ENCODE measurements around the gene SLC13A5. TPM values are rescaled to one million over a fixed set of nuclear protein-coding genes. Genes with fewer than 3 reads are reported as not detected.
A peak's percentile ranks its signal among the peaks of the same experiment; 100 is the strongest.
"Not testable (repeated sequence)": the region's sequence is repeated elsewhere in the genome, so short reads cannot be mapped to it uniquely, and the experiment has no call there.

SLC13A5 gene
- total RNA-seq, 1 donor, result not detected

DNA sequence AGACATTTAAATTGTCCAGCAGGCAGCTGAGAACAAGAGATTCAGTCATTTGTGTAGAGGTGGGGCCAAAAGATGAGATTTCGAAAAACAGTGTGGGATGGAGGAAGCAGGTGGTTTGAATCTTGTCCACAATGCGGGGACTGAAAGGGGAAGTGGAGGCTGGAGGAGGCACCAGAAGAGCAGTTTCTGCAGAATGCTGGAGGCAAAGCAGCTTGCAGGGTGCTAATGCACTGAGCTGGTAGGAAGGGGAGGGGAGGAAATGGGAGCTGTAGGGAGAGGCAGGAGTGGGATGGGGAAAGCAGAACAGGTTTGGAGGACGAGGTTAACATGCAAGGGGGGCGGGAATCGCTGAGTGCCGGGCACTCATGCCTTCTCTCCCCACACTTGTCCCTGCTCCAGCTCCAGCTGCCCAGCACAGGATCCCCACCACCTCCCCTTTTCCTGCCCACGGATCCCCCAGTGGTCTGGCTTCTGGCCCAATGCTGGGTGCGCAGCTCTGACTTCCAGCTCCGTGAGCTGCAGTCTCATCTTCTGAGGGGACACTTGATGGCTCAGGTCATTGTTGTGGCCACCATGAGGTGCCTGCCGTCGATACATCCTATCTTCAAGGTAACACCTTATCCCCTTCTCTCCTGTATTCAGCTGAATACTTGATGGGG lies 52.2 kb downstream of the SLC13A5 start:
- no peak for DNase-seq (ENCODE audit: low read depth)
- no peak overlapping the region for H3K4me3 ChIP-seq (ENCODE audit: low read depth, low read length)
- TF ChIP-seq, protein P1, sequence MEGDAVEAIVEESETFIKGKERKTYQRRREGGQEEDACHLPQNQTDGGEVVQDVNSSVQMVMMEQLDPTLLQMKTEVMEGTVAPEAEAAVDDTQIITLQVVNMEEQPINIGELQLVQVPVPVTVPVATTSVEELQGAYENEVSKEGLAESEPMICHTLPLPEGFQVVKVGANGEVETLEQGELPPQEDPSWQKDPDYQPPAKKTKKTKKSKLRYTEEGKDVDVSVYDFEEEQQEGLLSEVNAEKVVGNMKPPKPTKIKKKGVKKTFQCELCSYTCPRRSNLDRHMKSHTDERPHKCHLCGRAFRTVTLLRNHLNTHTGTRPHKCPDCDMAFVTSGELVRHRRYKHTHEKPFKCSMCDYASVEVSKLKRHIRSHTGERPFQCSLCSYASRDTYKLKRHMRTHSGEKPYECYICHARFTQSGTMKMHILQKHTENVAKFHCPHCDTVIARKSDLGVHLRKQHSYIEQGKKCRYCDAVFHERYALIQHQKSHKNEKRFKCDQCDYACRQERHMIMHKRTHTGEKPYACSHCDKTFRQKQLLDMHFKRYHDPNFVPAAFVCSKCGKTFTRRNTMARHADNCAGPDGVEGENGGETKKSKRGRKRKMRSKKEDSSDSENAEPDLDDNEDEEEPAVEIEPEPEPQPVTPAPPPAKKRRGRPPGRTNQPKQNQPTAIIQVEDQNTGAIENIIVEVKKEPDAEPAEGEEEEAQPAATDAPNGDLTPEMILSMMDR (IDR thresholded peaks at IDR 0.05; ENCODE audit: insufficient read depth, low read depth, low read length), result no peak

DNA sequence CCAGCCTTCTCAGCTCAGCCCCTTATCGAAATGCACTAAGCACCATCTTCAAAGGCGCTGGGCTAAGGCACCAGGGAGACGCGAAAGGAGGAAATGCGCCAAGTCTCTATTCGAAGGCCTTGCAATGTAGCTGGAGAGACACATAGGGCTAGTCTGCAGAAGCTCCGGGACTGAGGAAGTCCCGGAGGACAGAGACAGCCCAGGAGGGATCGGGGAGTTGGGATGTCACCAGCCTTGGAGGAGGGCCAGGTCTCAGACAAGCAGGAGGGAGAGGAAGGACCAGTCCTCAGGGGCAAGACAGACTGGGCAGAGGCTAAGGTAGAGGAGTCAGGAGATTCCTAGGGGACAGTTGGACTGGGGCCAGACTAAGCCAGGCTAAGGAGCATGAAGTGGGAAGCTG lies 53.1 kb downstream of the SLC13A5 start:
- DNase-seq (ENCODE audit: low read depth), result no peak
- TF ChIP-seq, protein P1 (IDR thresholded peaks at IDR 0.05; ENCODE audit: insufficient read depth, low read depth, low read length), result no peak

DNA sequence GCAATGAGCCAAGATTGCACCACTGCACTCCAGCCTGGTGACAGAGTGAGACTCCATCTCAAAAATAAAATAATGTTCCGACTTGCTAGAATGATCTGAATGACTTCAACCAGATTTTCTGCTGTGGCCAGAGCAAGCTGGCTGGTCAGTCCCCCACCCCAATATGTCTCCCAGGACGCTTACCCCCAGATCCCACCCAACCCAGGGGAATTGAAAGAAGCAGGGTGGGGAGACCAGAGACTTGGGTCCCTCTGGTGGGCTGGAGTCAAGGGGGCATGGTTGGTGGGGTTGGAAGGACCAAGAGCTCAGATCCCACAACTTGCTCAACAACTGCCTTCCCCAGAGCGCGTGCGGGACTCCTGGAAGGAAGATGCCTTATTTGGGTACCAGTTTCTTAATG lies 54.8 kb downstream of the SLC13A5 start:
- not testable (repeated sequence) for H3K4me3 ChIP-seq (ENCODE audit: low read depth, low read length); DNase-seq (ENCODE audit: low read depth)

More for the DNA sequence above, 53.1 kb downstream of the SLC13A5 start:
- H3K4me3 ChIP-seq (ENCODE audit: low read depth, low read length), result no peak overlapping the region

DNA sequence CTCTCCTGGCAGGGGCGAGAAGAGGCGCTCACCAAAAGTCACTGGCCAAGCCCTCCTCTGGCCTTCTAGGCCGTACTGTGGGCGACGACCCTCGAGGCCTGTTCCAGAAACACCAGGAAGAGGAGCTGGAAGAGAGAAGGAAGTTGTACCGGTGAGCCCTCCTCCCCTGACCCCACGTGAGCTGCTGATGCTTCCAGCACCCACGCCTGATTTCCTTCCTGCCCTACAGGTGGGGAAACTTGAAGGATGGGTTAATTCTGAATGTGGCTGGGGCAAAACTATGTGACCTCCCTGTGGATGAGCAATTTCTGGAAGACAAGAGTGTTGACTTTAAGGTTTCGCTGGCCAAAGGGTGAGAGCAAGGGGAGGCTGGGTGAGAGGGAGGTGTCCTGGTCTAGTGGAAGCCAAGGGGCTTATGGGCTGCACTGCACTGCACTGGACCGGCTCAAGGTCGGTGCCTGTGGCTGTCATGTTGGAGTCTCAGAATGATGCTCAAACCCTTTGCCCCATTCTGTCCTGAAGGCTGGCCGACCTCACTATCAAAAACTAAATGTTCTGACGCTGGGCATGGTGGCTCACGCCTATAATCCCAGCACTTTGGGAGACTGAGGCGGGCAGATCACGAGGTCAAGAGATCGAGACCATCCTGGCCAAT lies 55.4 kb downstream of the SLC13A5 start:
- no peak for DNase-seq (ENCODE audit: low read depth)
- no peak overlapping the region for H3K4me3 ChIP-seq (ENCODE audit: low read depth, low read length)
- TF ChIP-seq, protein P1 (IDR thresholded peaks at IDR 0.05; ENCODE audit: insufficient read depth, low read depth, low read length), result no peak

DNA sequence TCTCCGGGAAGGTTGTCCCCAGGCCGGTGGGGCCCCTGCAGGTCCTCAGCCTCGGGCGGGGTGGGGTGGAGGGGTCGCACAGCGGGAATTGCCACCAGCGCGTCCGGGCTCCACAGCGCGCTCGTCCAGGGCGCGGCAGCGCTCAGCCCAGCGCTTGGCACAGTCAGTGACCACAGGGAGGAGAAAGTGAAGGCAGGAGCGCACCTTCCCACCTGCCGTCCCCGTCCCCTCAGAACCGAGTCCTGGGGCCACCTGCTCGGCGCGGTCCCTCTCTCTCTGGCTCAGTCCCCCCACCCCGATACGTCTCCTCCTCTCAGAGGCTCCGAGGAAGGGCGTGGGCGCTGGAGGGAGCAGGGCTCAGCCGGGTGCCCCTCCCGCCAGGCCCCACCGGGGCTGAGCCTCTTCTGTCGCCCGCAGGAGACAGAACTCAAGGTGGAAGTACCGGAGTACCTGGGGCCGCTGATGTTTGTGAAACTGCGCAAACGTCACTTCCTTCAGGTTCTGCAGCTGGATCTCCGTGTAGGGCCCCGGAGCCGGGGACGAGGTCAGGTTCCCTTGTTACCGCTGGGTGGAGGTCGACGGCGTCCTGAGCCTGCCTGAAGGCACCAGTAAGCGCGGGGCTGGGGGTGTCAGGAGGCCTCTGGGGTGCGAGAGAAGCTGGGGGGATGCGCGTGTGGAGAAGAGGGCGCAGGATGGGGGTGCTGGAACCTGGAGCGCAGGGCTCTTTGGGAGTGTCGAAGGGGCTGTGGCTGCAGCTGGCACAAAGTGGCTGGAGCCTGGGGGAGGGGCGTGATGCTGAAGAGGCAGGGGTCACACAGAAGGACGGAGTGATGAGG lies 56.2 kb downstream of the SLC13A5 start:
- DNase-seq (ENCODE audit: low read depth); H3K4me3 ChIP-seq (ENCODE audit: low read depth, low read length): not testable (repeated sequence)

DNA sequence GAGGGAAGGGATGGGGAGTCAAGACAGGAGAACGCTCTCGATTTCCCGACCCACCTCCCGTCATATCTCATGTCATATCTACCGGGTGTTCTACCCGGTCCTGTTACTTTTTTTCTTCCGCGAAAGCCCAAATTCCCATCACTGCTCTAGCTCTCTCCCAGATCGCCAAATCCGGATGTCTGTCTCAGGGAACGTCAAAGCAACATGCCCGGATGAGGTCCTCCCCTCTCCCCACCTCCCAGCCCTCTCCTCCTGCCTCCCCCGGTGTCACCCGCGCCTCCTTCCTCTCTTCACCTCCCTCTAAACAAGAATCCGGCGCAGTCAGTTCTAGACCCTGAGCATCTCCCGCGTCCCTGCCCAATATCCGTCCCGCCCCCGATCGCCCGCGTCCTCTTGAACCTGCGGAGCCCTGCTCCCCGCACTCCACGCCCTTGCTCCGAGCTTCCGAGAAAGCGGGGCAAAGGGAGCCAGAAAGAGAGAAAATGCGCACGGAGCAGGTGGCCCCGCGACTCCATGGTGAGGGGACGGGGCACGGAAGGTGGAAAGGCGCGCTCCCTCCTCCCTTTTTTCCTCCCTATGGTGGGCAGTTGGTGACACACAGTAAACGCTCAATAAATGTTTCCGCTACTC lies 57.3 kb downstream of the SLC13A5 start:
- H3K4me3 ChIP-seq (ENCODE audit: low read depth, low read length), result not testable (repeated sequence)

DNA sequence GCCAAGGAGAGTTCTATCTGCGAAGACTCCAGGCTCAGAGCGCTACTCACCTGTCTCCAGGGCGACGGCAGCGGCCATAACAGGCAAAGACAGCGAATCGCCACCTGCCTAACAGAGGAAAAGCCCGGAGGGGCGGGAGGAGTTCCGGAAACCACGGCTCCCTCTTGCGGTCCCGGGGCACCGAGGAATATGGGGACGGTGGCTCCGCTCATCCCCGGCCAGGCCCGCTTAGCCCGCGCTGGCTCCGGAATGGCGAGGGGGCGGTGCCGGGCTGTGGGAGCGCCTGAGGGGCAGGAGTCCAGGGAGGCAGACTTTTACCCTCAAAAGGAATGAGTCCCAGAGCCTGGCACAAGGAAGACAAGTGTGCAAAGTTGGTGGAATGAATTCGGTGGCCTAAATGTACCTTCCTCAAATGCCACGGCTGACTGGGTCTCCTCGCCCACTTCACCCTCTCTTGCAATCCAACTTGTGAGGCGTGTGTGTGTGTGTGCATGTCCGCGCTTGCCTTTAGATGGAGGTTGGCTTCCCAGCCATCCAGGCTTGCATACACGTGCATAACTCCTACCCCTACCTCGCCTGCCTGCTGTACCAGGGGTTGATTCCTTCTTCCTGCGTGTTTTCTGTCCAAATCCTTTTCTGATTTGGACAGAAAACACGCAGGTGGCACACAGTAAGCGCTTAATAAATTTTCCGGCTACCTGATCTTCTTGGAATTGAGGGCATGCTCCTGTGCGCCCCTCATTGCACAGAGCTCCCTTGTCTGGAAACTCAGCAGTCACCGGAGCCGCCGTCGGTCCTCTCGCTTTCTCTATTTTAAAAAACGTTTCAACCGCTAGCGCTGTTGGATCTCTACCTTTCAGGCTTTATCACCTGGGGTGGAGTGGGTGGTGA lies 58.1 kb downstream of the SLC13A5 start:
- DNase-seq (ENCODE audit: low read depth), result no peak
- peak overlapping the region; percentile 12 for H3K4me3 ChIP-seq (ENCODE audit: low read depth, low read length)
- TF ChIP-seq, protein P1 (IDR thresholded peaks at IDR 0.05; ENCODE audit: insufficient read depth, low read depth, low read length), result no peak

More for the DNA sequence above, 57.3 kb downstream of the SLC13A5 start:
- DNase-seq (ENCODE audit: low read depth), result not testable (repeated sequence)

Measured in fibroblast of villous mesenchyme (primary cell).